OCI-M2 (cell line): ENCODE results near the gene INSM2.
A peak's percentile ranks its signal among the peaks of the same experiment; 100 is the strongest.

Experiments used
- DNase-seq: peaks from one replicate; lab custom pipeline; 2025; ENCODE audit not compliant: unreplicated experiment; lab: John Stamatoyannopoulos, UW

INSM2 gene

GRCh38 chr14:35533357-35534207 is at the start of gene INSM2:
Gene INSM2, plus strand, starts transcription at chr14:35534164. Its CDS starts 89 bp downstream, at chr14:35534253.
- DNase-seq: peak; percentile 67

GRCh38 chr14:35492569-35493014 is 41.4 kb upstream of the INSM2 start:
- no peak for DNase-seq

GRCh38 chr14:35495278-35495677 is 38.7 kb upstream of the INSM2 start:
- DNase-seq: no peak

DNA sequence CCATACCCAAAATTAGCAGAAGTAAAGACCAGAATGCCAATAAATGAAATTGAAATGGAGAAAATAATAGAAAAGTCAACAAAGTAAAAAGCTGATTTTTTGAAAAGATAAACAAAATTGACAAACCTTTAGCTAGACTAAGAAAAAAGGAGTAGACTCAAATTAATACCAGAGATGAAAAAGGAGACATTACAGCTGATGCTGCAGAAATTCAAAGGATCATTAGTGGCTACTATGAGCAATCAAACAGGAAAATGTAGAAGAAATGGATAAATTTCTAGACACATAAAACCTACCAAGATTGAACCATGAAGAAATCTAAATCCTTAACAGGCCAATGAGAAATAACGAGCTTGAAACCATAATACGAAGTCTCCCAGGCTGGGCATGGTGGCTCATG is 34.8 kb upstream of the INSM2 start:
- no peak for DNase-seq

GRCh38 chr14:35503646-35504045 is 30.3 kb upstream of the INSM2 start:
- DNase-seq: no peak

GRCh38 chr14:35504260-35504659 is 29.7 kb upstream of the INSM2 start:
- no peak for DNase-seq

DNA sequence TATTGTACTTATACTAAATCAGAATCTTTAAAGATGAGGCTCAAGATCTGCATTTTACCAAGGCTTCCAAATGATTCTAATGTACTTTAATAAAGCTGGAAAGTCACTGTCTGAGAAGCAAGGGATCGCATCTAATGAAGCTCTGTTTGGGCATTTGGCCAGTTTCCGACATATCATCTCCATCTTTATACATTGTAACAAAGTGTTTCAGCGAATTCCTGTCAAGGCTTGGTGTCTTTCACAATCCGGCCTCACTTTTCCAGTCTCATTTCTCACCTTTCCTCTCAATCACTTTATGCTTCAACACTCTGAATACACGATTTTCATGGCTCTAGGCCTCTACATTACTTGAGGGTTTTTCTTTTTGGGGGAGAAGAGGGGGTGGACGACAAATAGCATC is 27.5 kb upstream of the INSM2 start:
- no peak for DNase-seq

- no peak for DNase-seq
These were observed 27.0 kb upstream of the INSM2 start for GRCh38 chr14:35506927-35507326.

GRCh38 chr14:35509846-35510245 is 24.1 kb upstream of the INSM2 start:
- no peak for DNase-seq

GRCh38 chr14:35512765-35513164 is 21.2 kb upstream of the INSM2 start:
- no peak for DNase-seq

DNA sequence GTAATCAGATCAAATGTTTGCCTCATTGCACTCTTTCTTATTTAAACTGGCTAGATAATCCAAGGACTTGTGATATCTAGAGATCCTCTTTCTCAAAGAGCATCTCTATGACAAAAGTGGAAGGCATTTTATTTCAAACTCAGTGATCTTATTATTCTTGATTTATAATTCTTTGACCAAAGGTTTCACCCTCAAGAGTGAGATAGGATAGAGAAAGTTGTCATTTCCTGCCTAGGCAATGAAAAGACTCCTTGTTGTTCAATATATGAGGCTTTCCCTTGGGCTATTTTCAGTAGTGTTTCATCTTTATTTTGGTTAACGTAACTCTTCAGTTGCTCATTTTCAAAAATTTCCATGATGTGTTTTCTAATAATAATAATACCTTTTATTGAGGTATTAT is 18.0 kb upstream of the INSM2 start:
- DNase-seq: no peak

DNA sequence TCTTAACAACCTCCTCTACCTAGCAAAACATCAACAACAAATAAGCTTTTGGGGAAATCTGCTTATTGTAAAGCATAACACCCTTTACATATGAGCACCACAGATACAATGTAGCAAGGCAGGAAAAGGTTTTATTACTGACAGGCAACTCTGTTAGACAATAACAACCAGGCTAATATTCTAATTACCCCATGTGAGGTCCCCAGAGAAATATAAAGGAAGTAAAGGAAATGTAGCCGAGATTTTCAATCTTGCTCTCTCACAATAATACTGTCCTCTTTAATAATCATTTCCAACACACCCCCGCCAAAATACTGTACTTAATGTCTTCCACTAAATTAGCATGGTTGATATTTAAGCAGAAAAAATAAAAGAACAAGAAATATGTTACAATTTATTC is 14.0 kb upstream of the INSM2 start:
- DNase-seq: no peak

- DNase-seq: no peak
These were observed 8.3 kb upstream of the INSM2 start for GRCh38 chr14:35525695-35526094.

- DNase-seq: no peak
These were observed 7.0 kb upstream of the INSM2 start for GRCh38 chr14:35526962-35527361.

- no peak for DNase-seq
These were observed 1.8 kb upstream of the INSM2 start for GRCh38 chr14:35531960-35532747.

DNA sequence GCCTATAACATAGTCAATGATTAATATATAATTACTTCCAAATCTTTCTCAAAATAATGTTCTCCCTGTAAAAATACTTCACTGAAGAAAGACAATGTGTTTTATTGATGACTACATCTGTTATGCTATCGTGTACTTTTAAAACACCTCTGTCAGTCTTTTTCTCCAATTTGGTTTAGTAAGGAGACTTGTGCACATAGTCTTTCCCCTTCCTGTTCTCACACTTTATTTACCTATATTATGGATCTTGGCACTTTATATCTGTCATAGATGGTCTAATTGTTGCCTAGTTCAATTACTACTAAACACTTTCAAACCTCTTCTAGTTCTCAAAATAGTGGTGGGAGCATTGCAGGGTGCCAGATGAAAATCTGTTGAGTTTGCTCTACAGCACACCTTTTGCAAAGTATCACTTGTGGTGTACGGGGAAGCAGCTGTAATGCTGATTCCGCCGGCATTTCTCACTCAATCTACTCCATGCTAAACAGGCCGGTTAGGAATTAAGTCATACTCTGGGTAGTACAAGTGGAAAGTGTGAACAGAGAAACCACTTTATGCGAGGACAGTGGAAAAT is 1.1 kb upstream of the INSM2 start:
- no peak for DNase-seq

GRCh38 chr14:35534208-35534872 is 376 bp downstream of the INSM2 start:
- no peak for DNase-seq

GRCh38 chr14:35534873-35535482 is 1.0 kb downstream of the INSM2 start:
- peak; percentile 64 for DNase-seq

GRCh38 chr14:35535483-35536112 is 1.6 kb downstream of the INSM2 start:
- DNase-seq: no peak

DNA sequence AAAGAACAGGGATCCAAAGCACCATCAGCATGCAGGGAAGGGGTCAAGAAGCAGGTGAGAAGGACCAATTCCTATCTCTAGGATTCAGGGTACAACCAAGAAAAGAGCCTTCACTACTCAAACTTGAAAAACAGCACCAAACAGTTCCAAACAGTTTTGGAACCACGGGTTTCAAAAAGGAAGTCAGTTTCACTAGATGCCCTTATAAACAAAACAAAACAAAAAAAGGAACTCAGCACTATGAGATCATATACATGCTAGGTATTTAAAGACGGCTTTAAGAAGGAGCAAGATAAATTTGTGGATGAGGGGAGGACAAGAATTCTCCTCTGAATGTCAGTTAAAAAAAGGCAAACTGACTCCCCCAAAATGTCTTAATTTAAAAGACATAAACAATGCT is 6.0 kb downstream of the INSM2 start:
- no peak for DNase-seq
